ENCODE data around the gene ASCC1.

GRCh38 chr10:72092987-72093386 lies 123.1 kb downstream of the ASCC1 start:
- no peak for TF ChIP-seq RNF2 (IDR thresholded peaks at IDR 0.05; ENCODE audit: borderline replicate concordance, low read depth)
- TF ChIP-seq CTCF (IDR thresholded peaks at IDR 0.05) = no peak
- no peak for TF ChIP-seq EP300 (IDR thresholded peaks at IDR 0.05)
- no peak for TF ChIP-seq CHD4 (IDR thresholded peaks at IDR 0.05; ENCODE audit: borderline replicate concordance)
- TF ChIP-seq REST (IDR thresholded peaks at IDR 0.05) = no peak
